Colonic mucosa (tissue), 4 donors: ENCODE data around the gene SPANXN3. TPM values are rescaled to one million over a fixed set of nuclear protein-coding genes. Genes with fewer than 3 reads are reported as not detected.
"Not testable (repeated sequence)": the region's sequence is repeated elsewhere in the genome, so short reads cannot be mapped to it uniquely, and the experiment has no call there.

Experiments used
- DNase-seq: peaks from one replicate; pipeline ENCODE4 v3.0.0-alpha.2; 2020
- H3K27ac ChIP-seq: fragments of 200-600 bp; one replicate; pipeline ENCODE4 v1.8.0; 2021
- H3K27me3 ChIP-seq: fragments of 200-600 bp; one replicate; pipeline ENCODE4 v1.8.0; 2021
- H3K36me3 ChIP-seq: fragments of 200-600 bp; one replicate; pipeline ENCODE4 v1.8.0; 2021
- H3K4me1 ChIP-seq: fragments of 200-600 bp; one replicate; pipeline ENCODE4 v1.8.0; 2021; ENCODE audit warnings: mild to moderate bottlenecking
- H3K4me3 ChIP-seq: fragments of 200-600 bp; one replicate; pipeline ENCODE4 v1.8.0; 2021
- H3K9ac ChIP-seq, 2 donors: one replicate each; pipeline ENCODE4 v1.7.0; 2013; ENCODE audit warnings: control low read depth in 2 of 2, low read depth in 2 of 2, low read length in 2 of 2
- H3K9me3 ChIP-seq: fragments of 200-600 bp; one replicate; pipeline ENCODE4 v1.8.0; 2021
- intact Hi-C: fragments of 100-400 bp; cut with DNase I; formaldehyde crosslinking; loops from one replicate; pipeline ENCODE4 v1.14.1; 2022
- total RNA-seq, 2 donors: library from RNA; stranded (reverse); fragmentation: NEBNext Ultra II Directional in 1 of 2; extraction: Animal tissue kit (Norgen Biotek cat#: 25700) in 1 of 2; gene quantifications; one replicate each; pipeline ENCODE4 v1.2.1, GENCODE V29; 2021
- TF ChIP-seq, protein P1 (sequence below): fragments of 200-600 bp; IDR thresholded peaks from one replicate; pipeline ENCODE4 v1.8.0; 2022; ENCODE audit warnings: antibody characterized with exemption, mild to moderate bottlenecking
- donor health status: healthy.
- donor health status: DM: no; HTN: no; CAD: no.
- donor health status: DM: no; HTN: no; CAD: no.

The SPANXN3 gene, protein sequence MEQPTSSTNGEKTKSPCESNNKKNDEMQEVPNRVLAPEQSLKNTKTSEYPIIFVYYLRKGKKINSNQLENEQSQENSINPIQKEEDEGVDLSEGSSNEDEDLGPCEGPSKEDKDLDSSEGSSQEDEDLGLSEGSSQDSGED
- total RNA-seq, result not detected

DNA sequence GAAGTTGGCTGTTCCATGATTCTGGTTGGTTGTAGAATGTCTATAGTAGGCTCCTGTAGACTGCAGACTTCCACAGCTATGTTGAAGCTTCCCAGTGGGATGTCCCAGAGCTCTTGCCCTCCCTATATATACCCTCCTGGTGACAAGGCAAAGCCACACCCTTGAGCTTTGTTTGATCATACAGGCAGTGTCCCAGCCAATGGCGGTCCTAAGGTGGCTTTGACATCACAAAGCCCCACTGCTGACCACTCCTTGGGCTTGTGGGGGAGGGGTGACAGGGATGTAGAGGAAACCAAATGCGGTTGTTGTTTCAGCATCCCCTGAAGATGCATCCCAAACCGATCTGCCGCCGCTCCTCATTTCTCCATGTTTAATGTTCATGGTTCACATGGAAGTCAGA is at the start of gene SPANXN3:
Gene SPANXN3 (minus strand): TSS at position 101 of the 400 bp plus-strand sequence. CDS start 84 bp downstream, at position 17.
- H3K9ac ChIP-seq, intact Hi-C loops, H3K27ac ChIP-seq, DNase-seq, H3K36me3 ChIP-seq, H3K4me1 ChIP-seq, H3K9me3 ChIP-seq, H3K27me3 ChIP-seq, H3K4me3 ChIP-seq: not testable (repeated sequence)

DNA sequence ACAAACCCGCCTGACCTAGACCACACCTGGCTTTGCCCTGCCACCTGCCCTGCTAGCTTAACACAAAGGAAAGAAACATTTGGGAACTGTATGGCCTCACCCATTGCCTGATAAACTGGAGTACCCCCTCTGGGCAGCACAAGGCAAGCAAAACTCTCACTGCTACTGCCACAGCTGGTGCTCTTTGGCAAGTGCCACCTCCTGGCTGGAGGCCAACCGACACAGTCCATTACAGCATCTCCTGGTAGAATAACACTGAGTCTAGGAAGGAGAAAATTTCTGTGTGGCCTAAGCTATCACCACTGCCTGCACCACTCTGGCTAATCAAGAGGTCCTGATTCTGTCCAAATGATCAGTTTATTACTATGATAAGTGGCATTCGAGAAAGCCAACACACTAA is 18.9 kb upstream of the SPANXN3 start:
- Histone ChIP-seq H3K4me3 (no peak overlapping the region), H3K9me3 (no peaks in the 10 kb centered on the region), H3K27me3 (no peaks in the 10 kb centered on the region), H3K4me1 (no peaks in the 10 kb centered on the region), H3K9ac (no peak overlapping the region), H3K27ac (no peak overlapping the region), H3K36me3 (no peaks in the 10 kb centered on the region)
- intact Hi-C loops, result no loop called here
- no peak for DNase-seq
- TF ChIP-seq, protein P1, sequence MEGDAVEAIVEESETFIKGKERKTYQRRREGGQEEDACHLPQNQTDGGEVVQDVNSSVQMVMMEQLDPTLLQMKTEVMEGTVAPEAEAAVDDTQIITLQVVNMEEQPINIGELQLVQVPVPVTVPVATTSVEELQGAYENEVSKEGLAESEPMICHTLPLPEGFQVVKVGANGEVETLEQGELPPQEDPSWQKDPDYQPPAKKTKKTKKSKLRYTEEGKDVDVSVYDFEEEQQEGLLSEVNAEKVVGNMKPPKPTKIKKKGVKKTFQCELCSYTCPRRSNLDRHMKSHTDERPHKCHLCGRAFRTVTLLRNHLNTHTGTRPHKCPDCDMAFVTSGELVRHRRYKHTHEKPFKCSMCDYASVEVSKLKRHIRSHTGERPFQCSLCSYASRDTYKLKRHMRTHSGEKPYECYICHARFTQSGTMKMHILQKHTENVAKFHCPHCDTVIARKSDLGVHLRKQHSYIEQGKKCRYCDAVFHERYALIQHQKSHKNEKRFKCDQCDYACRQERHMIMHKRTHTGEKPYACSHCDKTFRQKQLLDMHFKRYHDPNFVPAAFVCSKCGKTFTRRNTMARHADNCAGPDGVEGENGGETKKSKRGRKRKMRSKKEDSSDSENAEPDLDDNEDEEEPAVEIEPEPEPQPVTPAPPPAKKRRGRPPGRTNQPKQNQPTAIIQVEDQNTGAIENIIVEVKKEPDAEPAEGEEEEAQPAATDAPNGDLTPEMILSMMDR, result no peak

DNA sequence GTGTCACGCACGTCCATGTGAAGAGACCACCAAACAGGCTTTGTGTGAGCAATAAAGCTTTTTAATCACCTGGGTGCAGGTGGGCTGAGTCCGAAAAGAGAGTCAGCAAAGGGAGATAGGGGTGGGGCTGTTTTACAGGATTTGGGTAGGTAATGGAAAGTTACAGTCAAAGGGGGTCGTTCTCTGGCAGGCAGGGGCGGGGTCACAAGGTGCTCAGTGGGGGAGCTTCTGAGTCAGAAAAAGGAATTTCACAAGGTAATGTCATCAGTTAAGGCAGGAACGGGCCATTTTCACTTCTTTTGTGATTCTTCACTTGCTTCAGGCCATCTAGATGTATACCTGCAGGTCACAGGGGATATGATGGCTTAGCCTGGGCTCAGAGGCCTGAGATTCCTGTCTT is 15.1 kb downstream of the SPANXN3 start:
- H3K9me3 ChIP-seq, intact Hi-C loops, H3K4me3 ChIP-seq, H3K4me1 ChIP-seq, DNase-seq, H3K9ac ChIP-seq, H3K27ac ChIP-seq, H3K27me3 ChIP-seq, H3K36me3 ChIP-seq: not testable (repeated sequence)

DNA sequence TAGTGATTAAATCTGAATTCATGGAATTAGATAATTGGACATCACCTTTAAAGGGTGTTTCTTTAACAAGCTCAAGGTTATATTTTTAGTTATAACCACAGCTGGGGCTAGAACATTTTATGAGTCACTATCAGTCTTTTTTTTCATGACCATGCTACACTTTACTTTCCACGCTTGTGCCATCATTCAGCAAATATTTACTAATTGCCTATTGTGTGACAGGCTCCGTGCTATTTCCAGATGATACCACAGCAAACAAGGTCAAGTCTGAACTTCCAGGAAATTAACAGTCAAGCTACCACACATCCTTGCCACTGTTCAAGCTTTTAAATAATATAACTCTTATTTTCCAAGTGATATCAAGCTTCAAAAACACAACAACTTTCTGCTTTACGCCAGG is 16.5 kb downstream of the SPANXN3 start:
- no peak overlapping the region for H3K4me3 ChIP-seq
- intact Hi-C loops, result no loop called here
- H3K36me3 ChIP-seq, result no peaks in the 10 kb centered on the region
- H3K27ac ChIP-seq, result no peak overlapping the region
- TF ChIP-seq, protein P1, result no peak
- no peaks in the 10 kb centered on the region for H3K9me3 ChIP-seq
- no peaks in the 10 kb centered on the region for H3K27me3 ChIP-seq
- DNase-seq, result no peak
- H3K9ac ChIP-seq, result no peak overlapping the region
- no peaks in the 10 kb centered on the region for H3K4me1 ChIP-seq

DNA sequence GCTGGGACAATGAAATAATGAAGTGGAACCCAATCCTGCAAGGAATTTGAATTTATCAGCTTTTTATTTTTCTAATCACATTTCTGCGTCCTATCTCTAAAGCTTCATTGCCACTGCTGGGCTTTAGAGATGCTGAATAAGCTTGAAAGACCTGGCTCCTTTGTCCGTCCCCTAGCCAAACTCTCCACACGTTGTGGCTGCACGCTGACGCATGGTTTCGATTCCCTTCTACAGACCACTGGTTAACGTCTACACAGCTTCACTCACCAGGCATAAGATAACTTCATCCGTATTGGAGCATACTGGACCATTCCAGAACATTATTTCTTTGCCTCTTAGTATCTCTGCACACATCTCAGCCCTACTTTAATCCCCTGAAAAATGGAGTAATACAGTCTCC is 31.2 kb downstream of the SPANXN3 start:
- H3K36me3 ChIP-seq, result no peaks in the 10 kb centered on the region
- TF ChIP-seq, protein P1, result no peak
- no peak overlapping the region for H3K27ac ChIP-seq
- intact Hi-C loops, result no loop called here
- H3K9me3 ChIP-seq, result no peaks in the 10 kb centered on the region
- H3K9ac ChIP-seq, result no peak overlapping the region
- no peaks in the 10 kb centered on the region for H3K27me3 ChIP-seq
- H3K4me3 ChIP-seq, result no peak overlapping the region
- DNase-seq, result no peak
- H3K4me1 ChIP-seq, result no peaks in the 10 kb centered on the region

DNA sequence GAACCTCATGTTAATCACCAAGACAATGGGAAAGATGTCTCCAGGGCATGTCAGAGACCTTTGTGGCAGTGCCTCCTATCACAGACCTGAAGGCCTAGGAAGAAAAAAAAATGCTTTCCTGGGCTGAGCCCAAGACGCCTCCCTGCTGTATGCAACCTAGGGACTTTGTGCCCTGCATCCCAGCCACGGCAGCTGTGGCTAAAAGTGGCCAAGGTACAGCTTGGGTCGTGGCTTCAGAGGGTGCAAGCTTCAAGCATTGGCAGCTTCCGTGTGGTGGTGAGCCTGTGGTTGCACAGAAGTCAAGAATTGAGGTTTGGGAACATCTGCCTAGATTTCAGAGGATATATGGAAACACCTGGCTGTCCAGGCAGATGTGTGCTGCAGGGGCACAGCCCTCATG is 40.5 kb downstream of the SPANXN3 start:
- intact Hi-C loops, result no loop called here
- TF ChIP-seq, protein P1, result no peak
- no peak overlapping the region for H3K9ac ChIP-seq
- H3K4me1 ChIP-seq, result no peaks in the 10 kb centered on the region
- H3K9me3 ChIP-seq, result no peaks in the 10 kb centered on the region
- no peaks in the 10 kb centered on the region for H3K36me3 ChIP-seq
- no peak overlapping the region for H3K27ac ChIP-seq
- no peaks in the 10 kb centered on the region for H3K27me3 ChIP-seq
- no peak for DNase-seq
- no peak overlapping the region for H3K4me3 ChIP-seq
